ENCODE measurements around the gene BSN.

DNA sequence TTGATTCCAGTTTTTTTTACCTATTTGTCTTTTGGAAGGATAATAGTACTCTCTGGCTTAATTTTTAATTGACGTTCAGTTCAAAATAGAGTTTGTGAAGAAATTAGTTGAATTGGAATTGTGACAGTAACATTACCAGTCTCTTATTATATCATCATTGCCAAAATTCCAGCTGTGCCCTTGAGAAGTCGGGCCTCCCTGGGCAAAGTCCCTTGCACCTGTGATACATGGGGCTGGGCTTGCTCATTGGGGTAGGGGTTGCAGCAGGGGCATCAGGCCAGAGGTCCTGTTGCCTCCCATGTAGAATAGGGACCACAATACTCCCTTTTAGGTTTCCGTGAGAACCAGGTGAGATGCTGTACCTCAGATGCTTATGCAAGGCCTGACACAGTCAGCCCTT, 92.0 kb downstream of the BSN start:
- TF ChIP-seq, protein P1, sequence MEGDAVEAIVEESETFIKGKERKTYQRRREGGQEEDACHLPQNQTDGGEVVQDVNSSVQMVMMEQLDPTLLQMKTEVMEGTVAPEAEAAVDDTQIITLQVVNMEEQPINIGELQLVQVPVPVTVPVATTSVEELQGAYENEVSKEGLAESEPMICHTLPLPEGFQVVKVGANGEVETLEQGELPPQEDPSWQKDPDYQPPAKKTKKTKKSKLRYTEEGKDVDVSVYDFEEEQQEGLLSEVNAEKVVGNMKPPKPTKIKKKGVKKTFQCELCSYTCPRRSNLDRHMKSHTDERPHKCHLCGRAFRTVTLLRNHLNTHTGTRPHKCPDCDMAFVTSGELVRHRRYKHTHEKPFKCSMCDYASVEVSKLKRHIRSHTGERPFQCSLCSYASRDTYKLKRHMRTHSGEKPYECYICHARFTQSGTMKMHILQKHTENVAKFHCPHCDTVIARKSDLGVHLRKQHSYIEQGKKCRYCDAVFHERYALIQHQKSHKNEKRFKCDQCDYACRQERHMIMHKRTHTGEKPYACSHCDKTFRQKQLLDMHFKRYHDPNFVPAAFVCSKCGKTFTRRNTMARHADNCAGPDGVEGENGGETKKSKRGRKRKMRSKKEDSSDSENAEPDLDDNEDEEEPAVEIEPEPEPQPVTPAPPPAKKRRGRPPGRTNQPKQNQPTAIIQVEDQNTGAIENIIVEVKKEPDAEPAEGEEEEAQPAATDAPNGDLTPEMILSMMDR (IDR thresholded peaks at IDR 0.05), result no peak
- TF ChIP-seq POLR2A (IDR thresholded peaks at IDR 0.05), result no peak
